Endodermal cell (in vitro differentiated cells): Measurements from ENCODE around the gene DUT. TPM values are rescaled to one million over a fixed set of nuclear protein-coding genes. Genes with fewer than 3 reads are reported as not detected.
A peak's percentile ranks its signal among the peaks of the same experiment; 100 is the strongest.

Experiments
- DNase-seq: peaks from one replicate; pipeline ENCODE4 v3.0.0-alpha.2; 2017
- H3K27ac ChIP-seq: 2 replicates; pipeline ENCODE4 v1.5.1; 2013; ENCODE audit warnings: mild to moderate bottlenecking, low read depth, low read length, moderate library complexity
- H3K27me3 ChIP-seq: 2 replicates; pipeline ENCODE4 v1.6.1; 2013; ENCODE audit warnings: mild to moderate bottlenecking, low read length, moderate library complexity; ENCODE audit not compliant: insufficient read depth, control insufficient read depth, poor library complexity, severe bottlenecking
- H3K36me3 ChIP-seq: 2 replicates; pipeline ENCODE4 v1.7.0; 2013; ENCODE audit warnings: mild to moderate bottlenecking, low read length, moderate library complexity; ENCODE audit not compliant: control insufficient read depth, insufficient read depth
- H3K4me1 ChIP-seq: one replicate; pipeline ENCODE4 v1.7.0; 2013; ENCODE audit warnings: low read length; ENCODE audit not compliant: control insufficient read depth, insufficient read depth
- H3K4me3 ChIP-seq: 2 replicates; pipeline ENCODE4 v1.5.1; 2013; ENCODE audit warnings: mild to moderate bottlenecking, low read length, moderate library complexity
- H3K9ac ChIP-seq: 2 replicates; pipeline ENCODE4 v1.6.1; 2013; ENCODE audit warnings: mild to moderate bottlenecking, low read length, moderate library complexity; ENCODE audit not compliant: poor library complexity, severe bottlenecking; ENCODE audit errors: extremely low read depth
- H3K9me3 ChIP-seq: 2 replicates; pipeline ENCODE4 v1.6.1; 2013; ENCODE audit warnings: mild to moderate bottlenecking, low read length, moderate library complexity; ENCODE audit not compliant: control insufficient read depth
- H3K27ac Mint-ChIP-seq: 2 replicates; pipeline ENCODE4 v1.8.0; 2020; ENCODE audit warnings: mixed read lengths
- H3K27me3 Mint-ChIP-seq: 2 replicates; pipeline ENCODE4 v1.8.0; 2021; ENCODE audit warnings: mild to moderate bottlenecking, mixed read lengths; ENCODE audit not compliant: insufficient read depth
- H3K36me3 Mint-ChIP-seq: 2 replicates; pipeline ENCODE4 v1.8.0; 2020; ENCODE audit warnings: low read depth, mixed read lengths
- H3K4me1 Mint-ChIP-seq: 2 replicates; pipeline ENCODE4 v1.8.0; 2020; ENCODE audit warnings: mixed read lengths
- H3K4me3 Mint-ChIP-seq: 2 replicates; pipeline ENCODE4 v1.8.0; 2020; ENCODE audit warnings: mild to moderate bottlenecking, moderate library complexity, mixed read lengths
- H3K9me3 Mint-ChIP-seq: 2 replicates; pipeline ENCODE4 v1.8.0; 2020; ENCODE audit warnings: mild to moderate bottlenecking, mixed read lengths
- CTCF ChIP-seq: fragments of 200-600 bp; sonication (generic); conservative IDR thresholded peaks from 2 replicates; pipeline ENCODE4 v1.5.0; 2021; ENCODE audit warnings: antibody characterized with exemption, mild to moderate bottlenecking
- WGBS, 2 experiments: methylation state at CpG; one replicate each; pipeline versions ENCODE4 v1.1.5 to v1.1.7; 2013; ENCODE audit warnings: missing lambda C conversion rate in 2 of 2, mixed read lengths in 1 of 2; ENCODE audit not compliant: insufficient coverage in 1 of 2, insufficient read length in 1 of 2; 5-methylcytosine and 5-hydroxymethylcytosine counted together
- total RNA-seq, 2 donors: library from RNA; stranded (reverse); fragmentation: NEBNext Ultra II Directional in 1 of 2; extraction: Animal tissue kit (Norgen Biotek cat#: 25700) in 1 of 2; gene quantifications; 2 replicates in 1 of 2; 3 replicates in 1 of 2; pipeline ENCODE4 v1.2.1, GENCODE V29; 2021

The DUT gene
- total RNA-seq, 2 donors from 2014 or later, result 70.9 to 74.2 TPM

GRCh38 chr15:48333540-48333939 is 2.3 kb downstream of the DUT start:
- Histone ChIP-seq H3K9ac (no peak overlapping the region), H3K27me3 (no peaks in the 10 kb centered on the region), H3K36me3 (peaks cover 14% of the 10 kb centered on the region), H3K9me3 (no peaks in the 10 kb centered on the region), H3K27ac (no peak overlapping the region), H3K4me3 (peak overlapping the region; percentile 91), H3K4me1 (no peaks in the 10 kb centered on the region)
- H3K4me1 Mint-ChIP-seq, result peaks cover 27% of the 10 kb centered on the region
- H3K27me3 Mint-ChIP-seq, result no peaks in the 10 kb centered on the region
- TF ChIP-seq CTCF, result no peak
- H3K4me3 Mint-ChIP-seq, result peak overlapping the region; percentile 98
- DNase-seq, result no peak
- WGBS, 2 experiments, result 45 to 83% methylated on average over 1 to 4 of the region's 4 CpGs
- no peak overlapping the region for H3K27ac Mint-ChIP-seq
- peaks cover 19% of the 10 kb centered on the region for H3K36me3 Mint-ChIP-seq
- no peaks in the 10 kb centered on the region for H3K9me3 Mint-ChIP-seq

DNA sequence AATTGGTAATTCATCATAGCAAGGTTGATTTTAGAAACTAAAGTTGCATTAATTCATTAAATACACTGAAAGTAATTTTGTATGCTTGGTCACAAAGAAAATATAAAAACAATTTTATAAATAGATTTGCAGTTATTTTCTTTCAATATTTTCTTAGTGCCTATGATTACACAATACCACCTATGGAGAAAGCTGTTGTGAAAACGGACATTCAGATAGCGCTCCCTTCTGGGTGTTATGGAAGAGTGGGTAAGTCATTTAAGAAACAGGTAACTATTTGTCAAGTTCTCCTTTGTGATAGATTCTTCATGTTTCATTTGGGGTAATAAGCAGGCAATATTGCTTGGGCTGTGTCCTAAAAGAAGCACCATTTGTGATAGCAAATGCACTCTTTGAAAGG is 3.0 kb downstream of the DUT start:
- Mint-ChIP-seq H3K36me3 (peaks cover 19% of the 10 kb centered on the region), H3K9me3 (no peaks in the 10 kb centered on the region), H3K27me3 (no peaks in the 10 kb centered on the region), H3K4me3 (no peak overlapping the region), H3K4me1 (peaks cover 27% of the 10 kb centered on the region), H3K27ac (no peak overlapping the region)
- H3K4me1 ChIP-seq, result no peaks in the 10 kb centered on the region
- H3K4me3 ChIP-seq, result no peak overlapping the region
- no peak for DNase-seq
- no peaks in the 10 kb centered on the region for H3K27me3 ChIP-seq
- TF ChIP-seq CTCF, result peak; percentile 51
- H3K27ac ChIP-seq, result no peak overlapping the region
- H3K9ac ChIP-seq, result no peak overlapping the region
- H3K36me3 ChIP-seq, result peaks cover 15% of the 10 kb centered on the region
- no peaks in the 10 kb centered on the region for H3K9me3 ChIP-seq
- WGBS, 2 experiments, result 62 to 67% methylated on average over 1 to 2 of the region's 2 CpGs

DNA sequence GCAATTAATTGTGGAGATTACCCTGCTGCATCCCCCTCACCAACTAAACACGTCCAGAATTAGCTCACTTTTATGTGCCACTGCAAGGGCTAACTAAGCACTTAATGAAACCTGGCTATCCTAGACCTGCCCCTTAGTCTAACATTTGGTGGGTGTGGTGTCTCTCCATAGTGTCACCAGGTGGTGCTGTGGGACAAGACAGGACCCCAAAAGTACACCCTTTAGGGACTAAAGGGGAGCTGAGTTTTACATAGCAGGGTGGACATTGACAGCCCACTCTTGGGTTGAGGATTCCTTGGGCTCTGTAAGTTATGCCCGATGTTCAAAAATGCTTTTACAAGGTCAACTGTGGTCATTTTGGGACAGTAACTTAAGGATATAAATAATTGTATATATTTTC is 5.7 kb downstream of the DUT start:
- Mint-ChIP-seq H3K27ac (no peak overlapping the region), H3K9me3 (no peaks in the 10 kb centered on the region), H3K36me3 (peaks cover 33% of the 10 kb centered on the region), H3K27me3 (no peaks in the 10 kb centered on the region), H3K4me3 (no peak overlapping the region), H3K4me1 (peaks cover 18% of the 10 kb centered on the region)
- Histone ChIP-seq H3K4me3 (no peak overlapping the region), H3K9me3 (no peaks in the 10 kb centered on the region), H3K4me1 (no peaks in the 10 kb centered on the region), H3K9ac (no peak overlapping the region), H3K27ac (no peak overlapping the region), H3K27me3 (no peaks in the 10 kb centered on the region), H3K36me3 (peaks cover 34% of the 10 kb centered on the region)
- 95% methylated on average over 2 of the region's 2 CpGs; no CpG with 5 or more reads in 1 of the 2 experiments for WGBS, 2 experiments
- peak; percentile 72 for DNase-seq
- peak; percentile 71 for TF ChIP-seq CTCF
